GM12872 (cell line): ENCODE data around the gene NBAS.

Experiments used
- TF ChIP-seq, protein P1 (sequence below): IDR thresholded peaks from 3 replicates; pipeline ENCODE4 v1.5.1; 2011; ENCODE audit warnings: low read depth, mild to moderate bottlenecking, low read length, moderate library complexity; ENCODE audit not compliant: insufficient read depth

Gene NBAS

GRCh38 chr2:15315411-15315810 is 245.7 kb downstream of the NBAS start:
- TF ChIP-seq, protein P1, sequence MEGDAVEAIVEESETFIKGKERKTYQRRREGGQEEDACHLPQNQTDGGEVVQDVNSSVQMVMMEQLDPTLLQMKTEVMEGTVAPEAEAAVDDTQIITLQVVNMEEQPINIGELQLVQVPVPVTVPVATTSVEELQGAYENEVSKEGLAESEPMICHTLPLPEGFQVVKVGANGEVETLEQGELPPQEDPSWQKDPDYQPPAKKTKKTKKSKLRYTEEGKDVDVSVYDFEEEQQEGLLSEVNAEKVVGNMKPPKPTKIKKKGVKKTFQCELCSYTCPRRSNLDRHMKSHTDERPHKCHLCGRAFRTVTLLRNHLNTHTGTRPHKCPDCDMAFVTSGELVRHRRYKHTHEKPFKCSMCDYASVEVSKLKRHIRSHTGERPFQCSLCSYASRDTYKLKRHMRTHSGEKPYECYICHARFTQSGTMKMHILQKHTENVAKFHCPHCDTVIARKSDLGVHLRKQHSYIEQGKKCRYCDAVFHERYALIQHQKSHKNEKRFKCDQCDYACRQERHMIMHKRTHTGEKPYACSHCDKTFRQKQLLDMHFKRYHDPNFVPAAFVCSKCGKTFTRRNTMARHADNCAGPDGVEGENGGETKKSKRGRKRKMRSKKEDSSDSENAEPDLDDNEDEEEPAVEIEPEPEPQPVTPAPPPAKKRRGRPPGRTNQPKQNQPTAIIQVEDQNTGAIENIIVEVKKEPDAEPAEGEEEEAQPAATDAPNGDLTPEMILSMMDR: no peak

GRCh38 chr2:15313657-15314056 is 247.5 kb downstream of the NBAS start:
- TF ChIP-seq, protein P1: no peak

GRCh38 chr2:15311926-15312325 is 249.2 kb downstream of the NBAS start:
- TF ChIP-seq, protein P1: no peak

GRCh38 chr2:15311201-15311907 is 249.8 kb downstream of the NBAS start:
- TF ChIP-seq, protein P1: no peak

DNA sequence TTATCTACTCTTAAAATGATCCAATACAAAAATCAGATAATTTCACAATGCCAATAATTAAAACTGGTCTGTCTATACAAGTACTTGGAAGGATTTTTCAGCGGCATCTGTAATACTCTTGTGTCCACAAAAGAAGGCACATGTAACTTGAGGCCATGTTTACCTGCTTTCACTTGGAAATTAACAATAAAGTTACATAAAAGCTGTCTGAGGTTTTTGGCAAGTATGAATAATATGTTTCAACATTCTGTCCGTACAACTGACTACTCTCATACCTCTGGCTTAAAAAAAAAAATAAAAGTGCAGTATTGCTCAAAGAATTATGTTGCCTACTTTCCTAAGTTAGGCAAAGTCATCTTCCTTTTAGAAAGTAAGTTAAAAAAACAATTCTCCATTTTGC is 253.6 kb downstream of the NBAS start:
- TF ChIP-seq, protein P1: no peak

DNA sequence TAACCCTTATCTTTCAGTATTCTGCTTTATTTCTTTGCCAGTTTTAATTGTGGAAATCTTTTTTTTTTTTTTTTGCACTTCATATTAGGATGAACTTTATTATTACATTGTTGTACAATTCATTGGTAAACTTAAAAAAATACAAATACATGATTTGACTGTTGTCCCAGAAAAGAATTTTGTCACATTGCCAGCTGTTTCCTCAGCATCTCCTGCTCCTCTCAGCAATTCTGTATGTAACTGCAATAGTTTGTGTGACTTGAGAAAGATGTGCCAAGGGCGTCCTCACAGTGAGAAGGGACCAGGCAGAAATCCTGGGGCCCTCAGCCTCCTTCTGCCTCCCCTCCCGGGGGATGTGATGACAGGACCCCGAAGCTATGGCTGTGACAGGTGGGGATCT is 254.4 kb downstream of the NBAS start:
- TF ChIP-seq, protein P1: no peak

- TF ChIP-seq, protein P1: no peak
Measured at GRCh38 chr2:15303874-15304273, 257.3 kb downstream of the NBAS start.

DNA sequence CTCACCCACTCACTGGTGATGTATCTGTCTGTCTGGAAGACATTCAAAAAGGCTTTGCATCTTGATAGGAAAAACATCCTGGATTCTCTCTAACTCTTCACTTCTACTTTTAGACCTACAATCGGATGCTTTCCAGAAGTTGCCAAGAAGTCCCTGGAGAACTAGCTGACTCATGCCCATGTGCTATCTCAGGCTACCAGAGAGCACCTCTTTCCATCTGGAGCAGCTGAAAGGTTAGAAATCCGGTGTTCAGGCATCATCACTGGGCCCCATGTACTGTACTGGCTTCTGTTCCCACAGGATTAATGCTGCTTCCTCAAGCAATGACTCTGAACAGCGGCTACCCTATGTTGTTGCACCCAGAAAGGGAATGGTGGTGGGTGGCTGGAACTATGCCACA is 259.0 kb downstream of the NBAS start:
- TF ChIP-seq, protein P1: no peak
